ENCODE results near the gene KLF13. TPM values are rescaled to one million over a fixed set of nuclear protein-coding genes. Genes with fewer than 3 reads are reported as not detected.

KLF13 gene
- total RNA-seq, 1 donor from 2014 or later, result 67.7 TPM

DNA sequence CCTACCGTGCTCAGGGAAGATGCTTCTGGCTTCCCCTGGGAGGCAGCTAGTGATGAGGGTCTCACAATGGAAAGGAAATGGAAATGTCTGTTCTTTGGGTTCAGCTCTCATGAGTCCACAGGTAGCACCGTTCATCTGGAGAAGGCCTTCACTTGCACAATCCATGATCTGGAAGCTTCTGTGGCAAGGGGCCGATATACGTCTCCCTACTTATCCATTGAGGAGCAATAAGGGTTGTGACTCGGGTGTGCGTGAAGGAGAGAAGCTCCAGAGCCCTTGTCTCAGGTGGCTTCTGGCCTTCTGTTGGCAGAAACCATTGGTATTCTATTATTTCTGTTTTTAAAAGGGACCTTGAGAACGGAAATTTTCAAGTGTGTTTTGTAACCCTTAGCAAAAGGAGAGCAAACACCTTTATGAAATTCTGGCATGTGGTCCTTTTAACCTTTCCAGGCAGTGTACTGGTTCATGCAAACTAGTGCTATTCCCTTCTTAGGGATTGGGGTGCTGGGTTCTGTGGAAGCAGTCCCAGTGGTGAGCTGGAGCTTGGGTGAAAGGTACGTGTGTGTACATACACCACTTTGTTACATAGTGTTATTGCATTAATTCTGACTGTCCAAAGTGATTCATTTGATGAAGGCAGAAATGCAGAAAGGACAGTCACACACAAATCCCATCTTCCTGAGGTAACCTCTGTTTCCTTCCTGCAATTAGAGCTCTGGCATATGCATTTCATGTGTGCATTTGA is 32.5 kb downstream of the KLF13 start:
- Histone ChIP-seq H3K4me3 (ENCODE audit: low read depth, low read length) (no peak overlapping the region), H3K27me3 (ENCODE audit: control insufficient read depth, insufficient read depth, low read length) (no peaks in the 10 kb centered on the region), H3K36me3 (ENCODE audit: control insufficient read depth, insufficient read depth, low read length) (no peaks in the 10 kb centered on the region)
- DNase-seq (ENCODE audit: low read depth), result no peak
- TF ChIP-seq, protein P1, sequence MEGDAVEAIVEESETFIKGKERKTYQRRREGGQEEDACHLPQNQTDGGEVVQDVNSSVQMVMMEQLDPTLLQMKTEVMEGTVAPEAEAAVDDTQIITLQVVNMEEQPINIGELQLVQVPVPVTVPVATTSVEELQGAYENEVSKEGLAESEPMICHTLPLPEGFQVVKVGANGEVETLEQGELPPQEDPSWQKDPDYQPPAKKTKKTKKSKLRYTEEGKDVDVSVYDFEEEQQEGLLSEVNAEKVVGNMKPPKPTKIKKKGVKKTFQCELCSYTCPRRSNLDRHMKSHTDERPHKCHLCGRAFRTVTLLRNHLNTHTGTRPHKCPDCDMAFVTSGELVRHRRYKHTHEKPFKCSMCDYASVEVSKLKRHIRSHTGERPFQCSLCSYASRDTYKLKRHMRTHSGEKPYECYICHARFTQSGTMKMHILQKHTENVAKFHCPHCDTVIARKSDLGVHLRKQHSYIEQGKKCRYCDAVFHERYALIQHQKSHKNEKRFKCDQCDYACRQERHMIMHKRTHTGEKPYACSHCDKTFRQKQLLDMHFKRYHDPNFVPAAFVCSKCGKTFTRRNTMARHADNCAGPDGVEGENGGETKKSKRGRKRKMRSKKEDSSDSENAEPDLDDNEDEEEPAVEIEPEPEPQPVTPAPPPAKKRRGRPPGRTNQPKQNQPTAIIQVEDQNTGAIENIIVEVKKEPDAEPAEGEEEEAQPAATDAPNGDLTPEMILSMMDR (IDR thresholded peaks at IDR 0.05; ENCODE audit: insufficient read depth, low read length, poor library complexity, severe bottlenecking), result no peak

DNA sequence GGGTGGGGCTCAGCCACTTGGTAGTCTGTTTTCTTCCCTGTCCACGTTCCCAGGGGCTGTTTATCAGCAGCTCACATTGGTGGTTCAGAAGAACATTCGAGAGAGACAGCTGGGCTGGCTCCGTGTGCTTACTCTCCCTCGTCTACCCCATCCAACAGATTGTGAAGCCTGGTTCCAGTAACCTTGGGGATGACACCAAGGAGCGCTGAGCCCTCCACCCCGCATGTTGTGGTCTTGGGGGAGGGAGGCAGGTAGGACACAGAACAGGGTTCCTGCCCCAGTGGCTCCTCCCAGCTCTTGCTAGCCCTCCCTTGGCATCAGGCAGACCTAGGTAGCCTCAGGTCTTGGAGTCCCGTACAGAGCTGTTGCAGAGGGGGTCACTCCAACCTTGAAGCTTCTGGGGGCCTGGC is 33.1 kb downstream of the KLF13 start:
- no peaks in the 10 kb centered on the region for H3K36me3 ChIP-seq (ENCODE audit: control insufficient read depth, insufficient read depth, low read length)
- no peak for DNase-seq (ENCODE audit: low read depth)
- H3K4me3 ChIP-seq (ENCODE audit: low read depth, low read length), result no peak overlapping the region
- no peaks in the 10 kb centered on the region for H3K27me3 ChIP-seq (ENCODE audit: control insufficient read depth, insufficient read depth, low read length)
- TF ChIP-seq, protein P1 (IDR thresholded peaks at IDR 0.05; ENCODE audit: insufficient read depth, low read length, poor library complexity, severe bottlenecking), result no peak

DNA sequence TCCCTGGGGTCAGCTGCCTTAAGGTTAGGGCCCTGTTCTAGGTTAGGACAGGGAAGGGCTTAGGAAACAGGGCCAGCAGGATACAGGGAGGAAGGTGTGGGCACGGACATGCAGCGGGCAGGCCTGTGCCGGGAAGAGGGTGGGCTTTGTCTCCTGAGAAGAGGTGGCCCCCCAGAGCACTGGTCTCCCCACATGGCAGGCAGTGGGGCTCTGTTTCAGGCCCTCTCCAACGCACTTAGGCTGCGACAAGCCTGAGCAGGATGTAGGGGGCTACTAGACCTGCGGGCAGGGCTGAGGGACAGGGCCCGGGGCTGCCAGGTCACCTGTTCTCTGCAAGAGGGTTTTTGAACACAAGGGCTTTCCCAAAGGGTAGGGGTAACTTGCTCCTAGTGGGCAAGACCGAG is 33.5 kb downstream of the KLF13 start:
- Histone ChIP-seq H3K36me3 (ENCODE audit: control insufficient read depth, insufficient read depth, low read length) (no peaks in the 10 kb centered on the region), H3K27me3 (ENCODE audit: control insufficient read depth, insufficient read depth, low read length) (no peaks in the 10 kb centered on the region), H3K4me3 (ENCODE audit: low read depth, low read length) (no peak overlapping the region)
- DNase-seq (ENCODE audit: low read depth), result no peak
- TF ChIP-seq, protein P1 (IDR thresholded peaks at IDR 0.05; ENCODE audit: insufficient read depth, low read length, poor library complexity, severe bottlenecking), result no peak

DNA sequence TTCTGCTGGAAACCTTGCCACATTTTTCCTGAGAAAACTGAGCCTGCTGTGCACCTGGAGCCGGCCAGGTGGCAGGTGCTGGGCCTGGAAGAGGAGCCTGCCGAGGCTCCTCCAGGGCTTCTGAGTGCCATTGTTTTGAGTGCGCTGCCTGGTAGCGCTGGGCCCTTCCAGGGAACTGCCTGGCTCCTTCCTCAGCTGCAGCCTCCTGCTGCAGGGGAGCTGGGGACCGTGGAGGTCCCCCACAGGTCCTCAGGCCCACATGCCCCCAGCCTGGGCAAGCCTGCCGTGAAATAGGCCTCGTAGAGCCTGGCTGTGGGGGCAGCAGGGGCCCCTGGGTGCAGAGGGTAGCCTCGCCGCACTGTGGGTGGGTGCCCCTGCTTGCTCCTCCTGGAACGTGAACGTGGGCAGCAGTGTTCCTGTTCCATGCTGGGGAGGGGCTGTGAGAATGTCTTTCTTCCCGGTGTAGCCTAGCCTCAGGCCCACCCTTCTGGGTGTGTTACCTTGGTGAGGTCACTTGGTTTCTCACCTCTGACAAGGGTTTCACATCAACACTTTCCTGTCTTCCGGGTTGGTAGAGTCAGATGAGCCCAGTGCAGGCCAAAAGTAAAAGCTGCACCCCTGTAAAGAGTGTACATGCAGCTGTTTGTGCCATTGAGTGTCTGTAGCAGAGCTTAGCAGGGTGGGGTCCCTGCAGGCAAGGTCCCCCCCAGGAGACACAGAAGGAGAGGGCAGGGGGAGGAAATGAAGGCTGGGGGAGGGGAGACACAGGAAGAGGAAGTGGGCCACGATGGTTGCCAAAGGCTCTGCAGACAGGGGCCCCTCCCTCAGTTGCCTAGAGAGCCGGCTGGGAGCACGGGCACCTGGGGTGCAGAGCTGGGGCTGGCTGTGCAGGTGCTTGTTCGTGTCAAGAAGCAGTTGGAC is 34.5 kb downstream of the KLF13 start:
- TF ChIP-seq, protein P1 (IDR thresholded peaks at IDR 0.05; ENCODE audit: insufficient read depth, low read length, poor library complexity, severe bottlenecking), result no peak
- DNase-seq (ENCODE audit: low read depth), result no peak
- no peak overlapping the region for H3K4me3 ChIP-seq (ENCODE audit: low read depth, low read length)
- H3K27me3 ChIP-seq (ENCODE audit: control insufficient read depth, insufficient read depth, low read length), result no peaks in the 10 kb centered on the region
- no peaks in the 10 kb centered on the region for H3K36me3 ChIP-seq (ENCODE audit: control insufficient read depth, insufficient read depth, low read length)

DNA sequence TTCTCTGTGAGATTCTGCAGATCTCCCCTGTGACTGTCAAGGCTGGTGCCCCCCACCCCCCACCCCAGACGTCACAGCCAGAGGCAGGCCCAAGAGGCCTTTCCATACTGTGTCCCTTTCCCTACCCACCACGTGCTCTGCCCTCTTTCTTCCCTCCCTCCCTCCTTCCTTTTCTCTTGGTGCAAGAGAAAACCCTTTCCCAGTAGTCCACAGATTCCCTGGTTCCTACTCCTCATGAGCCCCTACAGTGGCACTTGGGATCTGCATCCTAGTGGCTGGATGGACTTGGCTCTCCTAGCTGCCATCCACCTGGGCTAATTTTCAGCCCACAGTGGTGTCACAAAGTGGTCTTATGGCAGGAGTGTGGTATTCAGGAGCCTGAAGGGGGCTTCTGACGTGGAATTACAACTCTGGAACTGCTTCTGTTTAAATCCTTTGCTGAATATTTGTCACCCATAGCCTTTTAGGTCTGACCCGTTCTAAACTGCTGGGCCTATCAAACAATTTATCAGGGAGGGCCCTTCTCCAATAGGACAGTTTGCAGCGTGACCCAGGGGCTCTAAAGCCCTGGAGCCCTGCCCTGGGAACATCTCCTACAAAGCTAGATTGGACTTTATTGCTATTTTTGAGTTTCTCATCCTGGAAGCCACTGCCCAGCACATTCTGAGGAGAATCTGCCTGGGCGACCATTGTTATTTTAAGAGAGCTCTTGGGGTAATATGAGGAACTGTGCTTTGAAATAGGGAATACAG is 35.3 kb downstream of the KLF13 start:
- TF ChIP-seq, protein P1 (IDR thresholded peaks at IDR 0.05; ENCODE audit: insufficient read depth, low read length, poor library complexity, severe bottlenecking), result no peak
- Histone ChIP-seq H3K27me3 (ENCODE audit: control insufficient read depth, insufficient read depth, low read length) (no peaks in the 10 kb centered on the region), H3K4me3 (ENCODE audit: low read depth, low read length) (no peak overlapping the region), H3K36me3 (ENCODE audit: control insufficient read depth, insufficient read depth, low read length) (no peaks in the 10 kb centered on the region)
- no peak for DNase-seq (ENCODE audit: low read depth)

All from kidney epithelial cell (primary cell).